KMS-11 (cell line): Measurements from ENCODE around the gene CD1E.

Experiments used
- H2AFZ ChIP-seq: fragments of 200-600 bp; sonication (generic); 2 replicates; pipeline ENCODE4 v1.6.1; 2016; ENCODE audit warnings: antibody characterized with exemption, mixed run types, low read depth
- H3K27ac ChIP-seq: fragments of 200-600 bp; sonication (generic); 2 replicates; pipeline ENCODE4 v1.6.1; 2016; ENCODE audit warnings: mild to moderate bottlenecking, mixed run types
- H3K27me3 ChIP-seq: fragments of 200-600 bp; sonication (generic); 2 replicates; pipeline ENCODE4 v1.6.1; 2017; ENCODE audit warnings: mild to moderate bottlenecking, low read depth, mixed run types, moderate library complexity; ENCODE audit not compliant: insufficient read depth
- H3K36me3 ChIP-seq: fragments of 200-600 bp; sonication (generic); 2 replicates; pipeline ENCODE4 v1.6.1; 2017; ENCODE audit warnings: mild to moderate bottlenecking, mixed run types; ENCODE audit not compliant: insufficient read depth
- H3K4me1 ChIP-seq: fragments of 200-600 bp; sonication (generic); 2 replicates; pipeline ENCODE4 v1.6.1; 2016; ENCODE audit warnings: mild to moderate bottlenecking, low read depth, mixed run types; ENCODE audit not compliant: poor library complexity, severe bottlenecking
- H3K4me2 ChIP-seq: fragments of 200-600 bp; sonication (generic); 2 replicates; pipeline ENCODE4 v1.7.0; 2016; ENCODE audit warnings: mild to moderate bottlenecking, mixed run types
- H3K4me3 ChIP-seq: fragments of 200-600 bp; sonication (generic); IDR thresholded peaks from 2 replicates; pipeline ENCODE4 v1.6.1; 2017; ENCODE audit warnings: low read depth, low read length, mixed read lengths; ENCODE audit not compliant: insufficient read depth
- H3K79me2 ChIP-seq: fragments of 200-600 bp; sonication (generic); 2 replicates; pipeline ENCODE4 v1.6.1; 2016; ENCODE audit warnings: low read depth, mixed run types; ENCODE audit not compliant: insufficient read depth
- H3K9ac ChIP-seq: fragments of 200-600 bp; sonication (generic); 2 replicates; pipeline ENCODE4 v1.6.1; 2016; ENCODE audit warnings: mild to moderate bottlenecking, mixed run types
- H4K20me1 ChIP-seq: fragments of 200-600 bp; sonication (generic); 2 replicates; pipeline ENCODE4 v1.6.1; 2016; ENCODE audit warnings: mild to moderate bottlenecking, mixed run types; ENCODE audit not compliant: insufficient read depth
- TF ChIP-seq, protein P1 (sequence below): fragments of 200-600 bp; sonication (generic); conservative IDR thresholded peaks from 2 replicates; pipeline ENCODE4 v1.6.1; 2017; ENCODE audit warnings: low read depth, mild to moderate bottlenecking, antibody characterized with exemption, low read length, moderate library complexity, mixed read lengths

The CD1E gene

GRCh38 chr1:158329733-158330132 lies 24.0 kb upstream of the CD1E start:
- H2AFZ ChIP-seq: no peak overlapping the region

DNA sequence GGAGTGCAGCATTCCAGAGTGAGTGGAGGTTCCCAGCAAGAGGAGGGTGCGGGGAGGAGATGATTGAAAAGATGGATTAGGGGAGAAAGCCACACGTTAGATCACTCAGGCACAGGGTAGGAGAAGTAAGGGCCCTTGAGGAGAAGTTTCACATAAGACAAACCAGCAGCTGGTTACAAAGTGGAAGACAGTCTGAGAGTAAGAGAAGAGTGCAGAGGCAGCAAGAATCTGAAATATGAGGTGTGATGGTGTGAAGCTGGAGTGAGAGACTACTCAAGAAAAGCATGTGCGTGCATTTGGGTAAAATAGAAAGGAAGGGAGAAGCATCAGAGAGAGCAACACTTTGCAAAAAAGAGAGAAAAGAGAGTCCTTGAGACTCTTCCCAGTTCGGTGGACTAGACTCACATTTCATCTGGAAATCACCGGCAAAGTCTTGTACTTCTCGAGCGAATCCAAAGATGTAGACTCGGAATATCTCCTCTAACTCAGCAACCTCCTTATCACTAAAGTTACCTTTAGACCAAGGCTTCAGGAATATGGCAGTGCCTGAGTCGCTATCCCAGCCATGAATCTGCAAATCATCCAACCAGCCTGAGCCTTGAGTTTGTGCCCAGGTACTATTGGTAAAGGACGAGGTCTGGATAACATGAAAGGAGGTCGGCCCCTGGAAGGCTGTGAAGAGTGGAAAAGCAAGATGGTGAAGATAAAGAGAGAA lies 23.1 kb upstream of the CD1E start:
- TF ChIP-seq, protein P1, sequence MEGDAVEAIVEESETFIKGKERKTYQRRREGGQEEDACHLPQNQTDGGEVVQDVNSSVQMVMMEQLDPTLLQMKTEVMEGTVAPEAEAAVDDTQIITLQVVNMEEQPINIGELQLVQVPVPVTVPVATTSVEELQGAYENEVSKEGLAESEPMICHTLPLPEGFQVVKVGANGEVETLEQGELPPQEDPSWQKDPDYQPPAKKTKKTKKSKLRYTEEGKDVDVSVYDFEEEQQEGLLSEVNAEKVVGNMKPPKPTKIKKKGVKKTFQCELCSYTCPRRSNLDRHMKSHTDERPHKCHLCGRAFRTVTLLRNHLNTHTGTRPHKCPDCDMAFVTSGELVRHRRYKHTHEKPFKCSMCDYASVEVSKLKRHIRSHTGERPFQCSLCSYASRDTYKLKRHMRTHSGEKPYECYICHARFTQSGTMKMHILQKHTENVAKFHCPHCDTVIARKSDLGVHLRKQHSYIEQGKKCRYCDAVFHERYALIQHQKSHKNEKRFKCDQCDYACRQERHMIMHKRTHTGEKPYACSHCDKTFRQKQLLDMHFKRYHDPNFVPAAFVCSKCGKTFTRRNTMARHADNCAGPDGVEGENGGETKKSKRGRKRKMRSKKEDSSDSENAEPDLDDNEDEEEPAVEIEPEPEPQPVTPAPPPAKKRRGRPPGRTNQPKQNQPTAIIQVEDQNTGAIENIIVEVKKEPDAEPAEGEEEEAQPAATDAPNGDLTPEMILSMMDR: no peak
- no peak overlapping the region for H3K9ac ChIP-seq
- H3K79me2 ChIP-seq: no peaks in the 10 kb centered on the region
- H3K4me2 ChIP-seq: no peak overlapping the region
- no peak overlapping the region for H3K4me3 ChIP-seq
- no peaks in the 10 kb centered on the region for H3K27me3 ChIP-seq
- no peaks in the 10 kb centered on the region for H3K36me3 ChIP-seq
- no peaks in the 10 kb centered on the region for H4K20me1 ChIP-seq
- no peak overlapping the region for H2AFZ ChIP-seq
- no peak overlapping the region for H3K27ac ChIP-seq
- peaks cover 16% of the 10 kb centered on the region for H3K4me1 ChIP-seq

More at GRCh38 chr1:158329733-158330132, 24.0 kb upstream of the CD1E start:
- Histone ChIP-seq H3K27me3 (no peaks in the 10 kb centered on the region), H3K9ac (no peak overlapping the region), H4K20me1 (no peaks in the 10 kb centered on the region), H3K4me1 (peaks cover 16% of the 10 kb centered on the region), H3K36me3 (no peaks in the 10 kb centered on the region), H3K4me2 (no peak overlapping the region), H3K4me3 (no peak overlapping the region), H3K27ac (no peak overlapping the region), H3K79me2 (no peaks in the 10 kb centered on the region)
- TF ChIP-seq, protein P1: peak; percentile 76

DNA sequence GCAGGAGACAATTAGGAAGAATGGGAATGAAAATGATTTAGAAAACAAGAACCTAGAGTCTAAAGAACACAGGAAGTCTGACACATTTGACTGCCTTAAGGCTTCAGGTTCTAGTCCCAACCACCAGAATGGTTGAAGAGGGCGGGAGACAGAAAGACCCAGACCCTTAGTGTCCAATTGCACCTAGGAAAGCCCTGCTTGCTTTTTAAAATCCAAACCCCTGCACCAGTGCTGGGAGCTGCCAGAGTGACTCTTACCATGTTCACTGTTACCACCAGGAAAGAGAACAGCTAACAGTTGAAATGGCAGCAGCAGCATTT lies 22.6 kb upstream of the CD1E start:
- TF ChIP-seq, protein P1: no peak
- Histone ChIP-seq H4K20me1 (no peaks in the 10 kb centered on the region), H3K36me3 (no peaks in the 10 kb centered on the region), H3K9ac (no peak overlapping the region), H3K79me2 (no peaks in the 10 kb centered on the region), H3K27ac (no peak overlapping the region), H3K4me1 (peaks cover 17% of the 10 kb centered on the region), H2AFZ (no peak overlapping the region), H3K27me3 (no peaks in the 10 kb centered on the region), H3K4me3 (no peak overlapping the region), H3K4me2 (no peak overlapping the region)

DNA sequence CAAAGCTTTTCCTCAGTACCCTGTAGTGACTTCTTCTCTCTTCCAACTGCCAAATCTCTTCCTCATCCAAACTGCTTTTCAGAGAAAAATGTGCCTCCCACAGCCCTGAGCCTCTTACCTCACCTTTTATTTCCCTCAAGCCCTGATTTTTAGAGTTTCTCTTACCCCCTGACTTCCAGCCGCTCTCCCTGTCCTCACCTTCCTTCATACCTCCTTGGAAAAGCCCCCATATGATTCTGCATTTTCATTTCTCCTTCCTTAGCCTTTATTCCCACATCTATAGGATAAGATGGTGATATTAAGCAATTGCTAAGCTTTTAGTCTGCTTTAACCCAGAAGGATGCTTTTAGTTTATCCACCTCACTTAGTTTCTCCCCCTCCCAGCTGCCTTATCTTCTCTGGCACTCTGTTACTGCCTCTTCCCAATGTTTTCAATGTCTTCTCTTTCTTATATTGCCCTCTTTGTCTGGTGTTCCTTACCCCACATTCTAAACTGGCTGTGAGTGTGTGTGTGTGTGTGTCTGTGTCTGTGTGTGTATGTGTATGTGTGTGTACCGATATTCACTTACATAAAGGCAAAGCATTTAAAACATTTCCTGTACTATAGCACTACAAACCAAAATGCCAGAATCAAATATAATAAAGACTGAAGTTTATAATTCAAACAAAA lies 22.1 kb upstream of the CD1E start, which contains the start of gene CD1B:
Gene CD1B, minus strand, starts transcription at position 51 of the 670 bp plus-strand sequence. CDS start 108 bp downstream, outside the sequence.
- Histone ChIP-seq H3K36me3 (no peaks in the 10 kb centered on the region), H3K4me2 (no peak within 1 kb of the TSS), H3K27ac (no peak within 1 kb of the TSS), H3K4me3 (no peak within 1 kb of the TSS), H3K79me2 (no peaks in the 10 kb centered on the region), H2AFZ (no peak within 1 kb of the TSS), H3K4me1 (peaks cover 19% of the 10 kb centered on the region), H3K9ac (no peak within 1 kb of the TSS), H4K20me1 (no peaks in the 10 kb centered on the region), H3K27me3 (no peaks in the 10 kb centered on the region)
- TF ChIP-seq, protein P1: no peak
